Heart right ventricle (tissue), 16 donors: ENCODE data around the gene PKN2. TPM values are rescaled to one million over a fixed set of nuclear protein-coding genes. Genes with fewer than 3 reads are reported as not detected.
A peak's percentile ranks its signal among the peaks of the same experiment; 100 is the strongest.
"Not testable (repeated sequence)": the region's sequence is repeated elsewhere in the genome, so short reads cannot be mapped to it uniquely, and the experiment has no call there.

Experiments
- ATAC-seq, 8 donors: fragments of 200-7000 bp; cut with Tn5 transposase; one replicate each; pipeline ENCODE4 v1.9.1; 2020; ENCODE audit warnings: mild to moderate bottlenecking in 8 of 8, moderate library complexity in 8 of 8, moderate number of reproducible peaks in 1 of 8
- DNase-seq, 2 donors: peaks; one replicate each; pipeline ENCODE4 v3.0.0-alpha.2; 2020
- H3K27ac ChIP-seq, 10 donors: fragments of 200-600 bp; sonication (generic) in 2 of 10; one replicate each; pipeline versions ENCODE4 v1.5.0 to v1.8.0; 2020 to 2022; ENCODE audit warnings: mild to moderate bottlenecking in 3 of 10
- H3K27me3 ChIP-seq, 7 donors: fragments of 200-600 bp; one replicate each; pipeline ENCODE4 v1.8.0; 2021 to 2022; ENCODE audit warnings: mild to moderate bottlenecking in 2 of 7
- H3K36me3 ChIP-seq, 9 donors: fragments of 200-600 bp; sonication (generic) in 1 of 9; one replicate each; pipeline versions ENCODE4 v1.5.0 to v1.8.0; 2020 to 2022; ENCODE audit warnings: mild to moderate bottlenecking in 2 of 9
- H3K4me1 ChIP-seq, 9 donors: fragments of 200-600 bp; sonication (generic) in 1 of 9; one replicate each; pipeline versions ENCODE4 v1.5.0 to v1.8.0; 2020 to 2022; ENCODE audit warnings: mild to moderate bottlenecking in 4 of 9
- H3K4me3 ChIP-seq, 10 donors: fragments of 200-600 bp; sonication (generic) in 2 of 10; one replicate each; pipeline versions ENCODE4 v1.5.0 to v1.8.0; 2020 to 2022; ENCODE audit warnings: mild to moderate bottlenecking in 7 of 10, moderate library complexity in 2 of 10
- H3K9me3 ChIP-seq, 11 donors: fragments of 200-600 bp in 10 of 11; sonication (generic) in 2 of 11; one replicate each; pipeline versions ENCODE4 v1.5.0 to v1.8.0; 2013 to 2022; ENCODE audit warnings: mild to moderate bottlenecking in 2 of 11, control low read depth in 1 of 11, moderate library complexity in 1 of 11
- WGBS, 2 donors: extraction: QIAGEN DNeasy Blood & Tissue Kit; methylation state at CpG; one replicate each; pipeline ENCODE4 v1.1.7; 2013; ENCODE audit warnings: inconsistent platforms in 1 of 2; 5-methylcytosine and 5-hydroxymethylcytosine counted together
- intact Hi-C, 10 donors: fragments of 100-400 bp; cut with DNase I; formaldehyde crosslinking; loops; one replicate each; pipeline versions ENCODE4 v1.11.1 to v1.14.2; 2022
- polyA plus RNA-seq, 2 donors: library from polyadenylated mRNA; stranded (reverse); fragments of 200-250 nt; gene quantifications; one replicate each; pipeline ENCODE4 v1.2.3, GENCODE V29; 2013
- total RNA-seq, 10 donors: library from RNA; stranded (reverse); fragmentation: NEBNext Ultra II Directional in 3 of 10; extraction: Animal tissue kit (Norgen Biotek cat#: 25700) in 3 of 10; gene quantifications; one replicate each; pipeline versions ENCODE4 v1.2.1 to v1.2.4, GENCODE V29; 2021 to 2023
- TF ChIP-seq, protein P1 (sequence below), 9 donors: fragments of 200-600 bp; sonication (generic) in 2 of 9; IDR thresholded peaks; one replicate each; pipeline versions ENCODE4 v1.5.0 to v1.8.0; 2021 to 2022; ENCODE audit warnings: antibody characterized with exemption in 9 of 9, mild to moderate bottlenecking in 5 of 9, moderate library complexity in 1 of 9
- donor health status: Arrhythmogenic right ventricular cardiomyopathy.
- donor health status: ischemic (EF 13 %, LVEDD 7.1; RV severe dilation, severe dysfunction).
- donor health status: healthy with polysubstance abuse.
- donor health status: DM: no; HTN: yes; CAD: no.
- donor health status: DM: no; HTN: no; CAD: no.
- donor health status: ischemic (EF 25% LVEDD 6.9; RV normal size, moderate dysfunction).
- donor health status: ischemic (EF 25% LVEDD 5.7; RV mildly dilated, moderate dysfunction).
- donor health status: healthy.
- donor health status: DM: yes; HTN: yes; CAD: no.
- donor health status: Ischemic cardiomyopathy.
- donor health status: ischemic (EF 35%, LVEDD 5.7; RV mildly dilated, moderate dysfunction).
- donor health status: nonischemic (EF 11% LVEDD 7.7; RV severe dilation, severe dysfunction).
- donor health status: DM: yes; HTN: yes; CAD: no.
- donor health status: PGD.
- donor health status: ischemic (EF 29% LVEDD 5.4; RV normal size, mild dysfunction).
- donor health status: nonischemic (EF 23%, LVEDD 6.1; RV moderate dilation, normal function).

Gene PKN2
- total and polyA plus RNA-seq, 12 donors: 6.2 to 42.8 (median 33.6) TPM

DNA sequence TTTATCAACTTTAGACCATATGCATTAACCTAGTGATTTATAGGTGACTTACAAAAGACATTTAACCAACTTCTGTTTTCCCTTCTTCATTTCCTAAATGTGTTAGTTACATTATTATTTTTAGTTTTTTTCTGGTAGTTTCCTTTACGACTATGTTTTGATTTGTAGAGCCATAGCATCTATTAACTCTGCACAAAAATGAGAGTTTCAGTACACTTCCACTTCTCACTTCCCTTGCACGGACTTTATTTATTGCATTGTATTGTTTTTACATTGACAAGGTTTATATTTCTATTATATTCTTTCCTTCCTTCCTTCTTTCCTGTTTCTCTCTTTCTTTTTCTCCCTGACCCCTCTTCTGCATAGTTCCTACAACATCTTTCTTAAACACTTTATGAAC lies 14.7 kb downstream of the PKN2 start:
- no peak for ATAC-seq
- no peak for DNase-seq
- Histone ChIP-seq H3K4me3 (no peak overlapping the region), H3K9me3 (peaks cover 0 to 5% (median 0%) of the 10 kb centered on the region in 11 donors), H3K27ac (peak overlapping the region in 1 of 10 donors; percentile 18), H3K36me3 (peaks cover 0 to 15% (median 0%) of the 10 kb centered on the region in 9 donors), H3K27me3 (no peaks in the 10 kb centered on the region), H3K4me1 (peaks cover 0 to 74% (median 40%) of the 10 kb centered on the region in 9 donors)
- WGBS, 2 donors: 59 to 62% methylated on average over 2 of the region's 2 CpGs
- TF ChIP-seq, protein P1, sequence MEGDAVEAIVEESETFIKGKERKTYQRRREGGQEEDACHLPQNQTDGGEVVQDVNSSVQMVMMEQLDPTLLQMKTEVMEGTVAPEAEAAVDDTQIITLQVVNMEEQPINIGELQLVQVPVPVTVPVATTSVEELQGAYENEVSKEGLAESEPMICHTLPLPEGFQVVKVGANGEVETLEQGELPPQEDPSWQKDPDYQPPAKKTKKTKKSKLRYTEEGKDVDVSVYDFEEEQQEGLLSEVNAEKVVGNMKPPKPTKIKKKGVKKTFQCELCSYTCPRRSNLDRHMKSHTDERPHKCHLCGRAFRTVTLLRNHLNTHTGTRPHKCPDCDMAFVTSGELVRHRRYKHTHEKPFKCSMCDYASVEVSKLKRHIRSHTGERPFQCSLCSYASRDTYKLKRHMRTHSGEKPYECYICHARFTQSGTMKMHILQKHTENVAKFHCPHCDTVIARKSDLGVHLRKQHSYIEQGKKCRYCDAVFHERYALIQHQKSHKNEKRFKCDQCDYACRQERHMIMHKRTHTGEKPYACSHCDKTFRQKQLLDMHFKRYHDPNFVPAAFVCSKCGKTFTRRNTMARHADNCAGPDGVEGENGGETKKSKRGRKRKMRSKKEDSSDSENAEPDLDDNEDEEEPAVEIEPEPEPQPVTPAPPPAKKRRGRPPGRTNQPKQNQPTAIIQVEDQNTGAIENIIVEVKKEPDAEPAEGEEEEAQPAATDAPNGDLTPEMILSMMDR (IDR thresholded peaks at IDR 0.05): no peak
- intact Hi-C loops: no loop called here

DNA sequence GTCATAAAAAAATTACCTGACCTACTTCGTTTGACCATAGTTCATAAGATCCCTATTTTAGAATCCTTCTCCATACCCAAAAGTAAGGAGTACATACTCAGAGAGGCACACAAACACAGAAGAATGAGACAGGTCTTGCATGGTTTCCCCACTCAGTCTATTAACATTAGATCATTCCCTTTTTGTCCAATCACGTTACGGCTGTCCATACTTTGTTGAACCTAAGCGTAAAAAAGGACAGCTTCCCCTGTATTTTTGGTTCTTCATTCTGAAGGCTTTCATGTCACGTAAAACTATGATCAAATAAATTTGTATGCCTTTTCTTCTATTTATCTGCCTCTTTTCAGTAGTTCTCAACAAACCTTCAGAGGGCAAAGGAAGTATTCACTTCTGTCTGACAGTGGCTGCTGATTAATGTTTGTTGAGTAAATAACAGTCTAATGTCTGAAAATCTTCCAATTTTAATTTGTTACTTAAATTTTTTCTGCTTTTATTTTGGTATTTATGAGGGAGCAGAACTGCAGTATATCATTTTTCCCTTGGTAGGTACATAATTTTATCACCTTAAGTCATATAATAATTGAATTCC lies 16.4 kb downstream of the PKN2 start:
- intact Hi-C loops: no loop called here
- DNase-seq (no peak), ATAC-seq (no peak)
- Histone ChIP-seq H3K36me3 (peaks cover 0 to 6% (median 0%) of the 10 kb centered on the region in 9 donors), H3K27me3 (no peaks in the 10 kb centered on the region), H3K4me1 (peaks cover 0 to 74% (median 44%) of the 10 kb centered on the region in 9 donors), H3K9me3 (peaks cover 0 to 5% (median 0%) of the 10 kb centered on the region in 11 donors), H3K4me3 (peak overlapping the region in 1 of 10 donors; percentile 10), H3K27ac (peak overlapping the region in 2 of 10 donors; percentile 51 to 84)
- WGBS, 2 donors: 87 to 92% methylated on average over 5 of the region's 5 CpGs
- TF ChIP-seq, protein P1 (IDR thresholded peaks at IDR 0.05): no peak

DNA sequence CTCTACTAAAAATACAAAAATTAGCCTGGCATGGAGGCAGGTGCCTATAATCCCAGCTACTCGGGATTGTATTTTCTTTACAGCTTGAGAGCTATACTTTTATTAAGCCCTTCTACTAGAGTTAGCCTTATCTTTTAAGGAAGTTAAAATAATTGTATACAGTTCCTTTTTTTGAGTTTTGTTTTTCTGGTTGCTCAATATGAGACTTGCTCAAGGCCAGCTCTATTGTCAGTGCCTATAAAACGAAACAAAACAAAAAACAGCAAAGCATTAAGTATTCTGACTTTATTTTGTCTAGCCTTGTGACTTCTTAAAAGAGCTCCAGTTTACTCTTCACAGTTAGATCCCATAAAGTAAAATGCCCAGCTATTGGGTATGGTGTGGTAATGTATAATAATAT lies 17.2 kb downstream of the PKN2 start:
- DNase-seq (no peak), ATAC-seq (peak in 7 of 8 donors; percentile 42 to 74 (median 53))
- H3K27ac ChIP-seq: peak overlapping the region in 3 of 10 donors; percentile 13 to 84 (median 51)
- H3K9me3 ChIP-seq: peaks cover 0 to 11% (median 0%) of the 10 kb centered on the region in 11 donors
- peaks cover 0 to 10% (median 0%) of the 10 kb centered on the region in 9 donors for H3K36me3 ChIP-seq
- H3K4me3 ChIP-seq: peak overlapping the region in 1 of 10 donors; percentile 19
- peaks cover 0 to 68% (median 44%) of the 10 kb centered on the region in 9 donors for H3K4me1 ChIP-seq
- H3K27me3 ChIP-seq: no peaks in the 10 kb centered on the region
- intact Hi-C loops: no loop called here
- TF ChIP-seq, protein P1 (IDR thresholded peaks at IDR 0.05): no peak
- WGBS, 2 donors: 59% methylated on average over 2 of the region's 2 CpGs

DNA sequence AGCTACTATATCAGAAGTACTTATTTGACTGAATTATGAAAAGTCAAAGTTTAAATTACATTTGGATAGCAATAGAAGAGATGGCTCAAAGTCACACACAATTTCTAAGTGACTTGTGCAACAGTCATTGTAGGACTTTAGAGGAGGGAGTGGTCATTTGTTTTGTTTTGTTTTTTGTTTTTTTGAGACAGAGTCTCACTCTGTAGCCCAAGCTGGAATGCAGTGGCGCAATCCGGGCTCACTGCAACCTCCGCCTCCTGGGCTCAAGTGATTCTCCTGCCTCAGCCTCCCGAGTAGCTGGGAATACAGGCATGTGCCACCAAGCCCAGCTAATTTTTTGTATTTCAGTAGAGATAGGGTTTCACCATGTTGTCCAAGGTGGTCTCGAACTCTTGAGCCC lies 17.7 kb downstream of the PKN2 start:
- peaks cover 0 to 62% (median 40%) of the 10 kb centered on the region in 9 donors for H3K4me1 ChIP-seq
- WGBS, 2 donors: 91 to 96% methylated on average over 5 of the region's 5 CpGs
- DNase-seq (peak in 1 of 2 donors; percentile 16), ATAC-seq (peak in 1 of 8 donors; percentile 51)
- H3K27me3 ChIP-seq, intact Hi-C loops: not testable (repeated sequence)
- H3K4me3 ChIP-seq: peak overlapping the region in 1 of 10 donors; percentile 19
- peak overlapping the region in 3 of 10 donors; percentile 13 to 84 (median 51) for H3K27ac ChIP-seq
- H3K9me3 ChIP-seq: peaks cover 0 to 15% (median 0%) of the 10 kb centered on the region in 11 donors
- H3K36me3 ChIP-seq: peaks cover 0 to 10% (median 0%) of the 10 kb centered on the region in 9 donors

DNA sequence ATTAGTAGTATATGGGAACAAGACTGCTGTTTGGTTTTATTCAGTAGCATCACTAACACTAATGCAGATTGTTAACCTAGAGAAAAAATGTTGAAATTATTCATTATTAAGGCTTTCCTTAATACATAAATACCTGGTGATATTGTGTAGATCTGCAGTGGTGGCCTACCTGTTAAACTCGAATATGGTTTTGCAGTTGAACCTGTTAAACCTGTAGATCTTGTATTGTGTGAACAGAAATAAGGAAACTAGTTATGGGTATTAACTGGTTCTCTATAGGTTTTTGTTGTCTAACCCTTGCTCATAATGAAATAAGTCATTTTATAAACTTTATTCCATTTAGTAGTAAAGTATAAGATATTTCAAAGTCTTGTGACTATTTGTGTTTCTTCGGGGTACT lies 23.9 kb downstream of the PKN2 start:
- WGBS, 2 donors: 96% methylated on average over 2 of the region's 2 CpGs
- H3K9me3 ChIP-seq: peaks cover 0 to 11% (median 0%) of the 10 kb centered on the region in 11 donors
- H3K4me1 ChIP-seq: peaks cover 0 to 13% (median 3%) of the 10 kb centered on the region in 9 donors
- intact Hi-C loops: no loop called here
- H3K36me3 ChIP-seq: peaks cover 0 to 30% (median 0%) of the 10 kb centered on the region in 9 donors
- no peak overlapping the region for H3K4me3 ChIP-seq
- DNase-seq (no peak), ATAC-seq (no peak)
- no peaks in the 10 kb centered on the region for H3K27me3 ChIP-seq
- H3K27ac ChIP-seq: no peak overlapping the region
- TF ChIP-seq, protein P1 (IDR thresholded peaks at IDR 0.05): no peak

DNA sequence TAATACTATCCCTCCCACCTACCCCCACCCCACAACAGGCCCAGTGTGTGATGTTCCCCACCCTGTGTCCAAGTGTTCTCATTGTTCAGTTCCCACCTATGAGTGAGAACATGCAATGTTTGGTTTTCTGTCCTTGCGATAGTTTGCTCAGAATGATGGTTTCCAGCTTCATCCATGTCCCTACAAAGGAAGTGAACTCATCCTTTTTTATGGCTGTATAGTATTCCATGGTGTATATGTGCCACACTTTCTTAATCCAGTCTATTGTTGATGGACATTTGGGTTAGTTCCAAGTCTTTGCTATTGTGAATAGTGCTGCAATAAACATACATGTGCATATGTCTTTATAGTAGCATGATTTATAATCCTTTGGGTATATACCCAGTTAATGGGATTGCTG lies 28.8 kb downstream of the PKN2 start:
- DNase-seq, H3K27ac ChIP-seq, intact Hi-C loops, H3K27me3 ChIP-seq, H3K4me3 ChIP-seq, H3K4me1 ChIP-seq, ATAC-seq: not testable (repeated sequence)
- WGBS, 2 donors: 90 to 100% methylated on average over 1 of the region's 1 CpG
- Histone ChIP-seq H3K9me3 (peaks cover 0 to 22% (median 0%) of the 10 kb centered on the region in 11 donors), H3K36me3 (peaks cover 0 to 26% (median 0%) of the 10 kb centered on the region in 9 donors)

DNA sequence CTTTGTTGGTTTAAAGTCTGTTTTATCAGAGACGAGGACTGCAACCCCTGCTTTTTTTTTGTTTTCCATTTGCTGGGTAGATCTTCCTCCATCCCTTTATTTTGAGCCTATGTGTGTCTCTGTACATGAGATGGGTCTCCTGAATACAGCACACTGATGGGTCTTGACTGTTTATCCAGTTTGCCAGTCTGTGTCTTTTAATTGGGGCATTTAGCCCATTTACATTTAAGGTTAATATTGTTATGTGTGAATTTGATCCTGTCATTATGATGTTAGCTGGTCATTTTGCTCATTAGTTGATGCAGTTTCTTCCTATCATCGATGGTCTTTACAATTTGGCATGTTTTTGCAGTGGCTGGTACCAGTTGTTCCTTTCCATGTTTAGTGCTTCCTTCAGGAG lies 32.5 kb downstream of the PKN2 start:
- H3K4me1 ChIP-seq, ATAC-seq, H3K27me3 ChIP-seq, H3K27ac ChIP-seq, H3K36me3 ChIP-seq, intact Hi-C loops, DNase-seq, H3K4me3 ChIP-seq: not testable (repeated sequence)
- H3K9me3 ChIP-seq: peaks cover 0 to 22% (median 0%) of the 10 kb centered on the region in 11 donors
- WGBS, 2 donors: 93 to 99% methylated on average over 2 of the region's 2 CpGs
